Left forelimb (tissue), 1 donor: ENCODE data around the gene GNB3.

Experiments used
- DNase-seq: peaks from one replicate; pipeline ENCODE4 v3.0.0-alpha.2; 2018; ENCODE audit warnings: low spot score

GNB3 gene

DNA sequence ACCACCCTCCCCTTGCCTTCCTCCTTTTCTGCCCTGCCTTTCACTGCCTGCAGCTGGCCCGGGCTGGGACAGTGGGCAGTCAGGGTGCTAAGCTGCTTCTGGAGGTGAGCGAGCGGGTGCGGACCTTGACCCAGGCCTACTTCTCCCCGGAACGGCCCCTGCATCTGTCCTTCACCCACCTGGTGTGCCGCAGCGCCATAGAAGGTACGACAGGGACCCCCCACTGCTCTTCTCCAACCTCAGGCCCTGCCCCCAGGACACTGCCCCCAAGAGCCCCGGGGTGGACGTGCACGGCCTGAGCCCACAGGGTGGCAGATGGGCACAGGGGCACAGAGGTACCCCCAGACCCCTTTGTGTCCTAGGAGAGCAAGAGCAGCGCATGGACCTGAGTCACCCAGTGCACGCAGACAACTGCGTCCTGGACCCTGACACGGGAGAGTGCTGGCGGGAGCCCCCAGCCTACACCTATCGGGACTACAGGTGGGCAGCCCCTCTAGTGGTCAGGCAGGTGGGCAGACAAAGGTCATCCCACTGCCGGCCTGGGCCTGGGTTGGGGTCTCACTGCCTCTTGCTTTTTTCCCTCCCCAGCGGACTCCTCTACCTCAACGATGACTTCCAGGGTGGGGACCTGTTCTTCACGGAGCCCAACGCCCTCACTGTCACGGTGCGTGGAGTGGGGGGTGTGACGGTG, 3.2 kb upstream of the GNB3 start:
- DNase-seq, result no peak

DNA sequence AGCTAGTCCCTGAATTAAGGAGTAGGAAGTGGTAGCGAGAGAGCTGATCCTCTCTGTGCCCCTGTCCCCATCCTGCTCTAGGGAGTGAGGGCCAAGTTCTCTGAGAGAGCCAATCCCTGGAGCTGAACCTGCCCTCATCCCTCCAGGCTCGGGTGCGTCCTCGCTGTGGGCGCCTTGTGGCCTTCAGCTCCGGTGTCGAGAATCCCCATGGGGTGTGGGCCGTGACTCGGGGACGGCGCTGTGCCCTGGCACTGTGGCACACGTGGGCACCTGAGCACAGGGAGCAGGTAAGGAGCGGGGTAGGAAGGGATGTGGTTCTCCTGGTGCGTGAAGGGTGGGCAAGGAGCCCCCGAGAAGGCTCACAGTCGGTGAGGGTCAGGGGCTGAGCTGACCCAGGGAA, 1.9 kb upstream of the GNB3 start:
- no peak for DNase-seq

DNA sequence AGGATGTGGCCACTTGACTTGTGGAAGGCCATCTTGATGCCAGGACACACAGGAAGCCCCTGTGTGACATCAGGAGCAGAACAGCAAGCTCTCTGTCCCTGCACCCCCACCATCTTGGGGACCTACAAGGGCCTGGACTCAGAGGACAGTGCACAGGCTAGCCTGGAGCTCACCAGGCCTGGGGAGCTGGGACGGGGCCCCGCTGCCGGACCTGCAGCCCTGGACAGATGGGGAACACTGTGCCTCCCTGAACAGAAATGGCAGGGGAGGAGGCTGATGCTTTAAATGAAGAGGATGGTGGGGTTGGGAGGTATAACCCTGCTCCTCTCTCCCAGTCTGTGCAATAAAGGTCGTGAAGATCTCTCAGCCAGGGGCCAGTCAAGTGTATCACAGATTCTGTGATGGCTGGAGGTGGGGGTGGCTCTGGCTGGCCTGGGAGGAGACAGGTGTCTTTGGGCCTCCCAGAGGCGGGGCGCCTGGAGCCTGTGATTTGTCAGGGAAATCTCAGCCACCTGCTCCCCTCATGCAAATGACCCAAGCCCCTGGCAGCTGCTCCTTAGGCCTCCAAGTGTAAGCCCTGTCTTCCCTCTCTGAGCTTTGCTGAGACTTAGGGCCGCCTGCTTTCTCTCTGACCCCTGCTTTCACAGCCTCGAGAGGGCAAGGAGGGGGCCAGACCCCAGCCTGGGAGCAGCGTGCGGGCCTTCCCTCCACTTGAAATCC, 1.1 kb upstream of the GNB3 start:
- DNase-seq, result no peak

DNA sequence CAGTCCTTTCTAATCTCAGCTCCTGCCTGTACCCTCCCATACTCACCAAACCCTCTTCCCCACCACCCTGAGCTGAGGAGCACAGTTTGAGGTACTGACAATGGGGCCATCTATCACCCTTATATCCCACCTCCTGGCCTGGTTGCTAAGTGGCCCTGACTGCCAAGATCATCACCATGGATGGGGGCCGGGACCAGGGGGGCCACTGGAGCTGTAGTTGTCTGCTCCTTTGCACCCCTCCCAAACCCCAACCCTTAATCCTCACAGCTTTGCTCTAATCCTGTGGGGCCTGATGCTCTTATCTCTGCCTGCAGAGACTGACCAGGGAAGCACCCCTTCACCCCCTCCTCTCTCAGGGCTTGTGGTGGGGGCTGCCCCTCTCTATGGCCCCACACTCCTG, 395 bp upstream of the GNB3 start:
- DNase-seq, result no peak

DNA sequence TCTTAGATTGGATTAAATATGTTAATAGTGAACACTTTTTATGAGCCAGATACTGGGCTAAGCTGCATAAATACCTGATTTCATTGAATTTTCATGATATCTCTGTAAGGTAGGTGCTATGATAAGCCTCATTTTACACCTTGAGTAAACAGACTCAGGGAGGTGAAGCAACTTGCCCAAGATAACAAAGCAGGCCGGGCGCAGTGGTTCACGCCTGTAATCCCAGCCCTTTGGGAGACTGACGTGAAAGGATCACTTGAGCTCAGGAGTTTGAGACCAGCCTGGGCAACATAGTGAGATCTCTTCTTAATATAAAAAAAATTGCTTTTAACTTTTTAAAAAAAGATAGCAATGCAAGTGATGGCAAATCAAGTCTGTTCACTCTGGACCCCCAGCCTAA, 1.4 kb downstream of the GNB3 start:
- DNase-seq, result no peak

DNA sequence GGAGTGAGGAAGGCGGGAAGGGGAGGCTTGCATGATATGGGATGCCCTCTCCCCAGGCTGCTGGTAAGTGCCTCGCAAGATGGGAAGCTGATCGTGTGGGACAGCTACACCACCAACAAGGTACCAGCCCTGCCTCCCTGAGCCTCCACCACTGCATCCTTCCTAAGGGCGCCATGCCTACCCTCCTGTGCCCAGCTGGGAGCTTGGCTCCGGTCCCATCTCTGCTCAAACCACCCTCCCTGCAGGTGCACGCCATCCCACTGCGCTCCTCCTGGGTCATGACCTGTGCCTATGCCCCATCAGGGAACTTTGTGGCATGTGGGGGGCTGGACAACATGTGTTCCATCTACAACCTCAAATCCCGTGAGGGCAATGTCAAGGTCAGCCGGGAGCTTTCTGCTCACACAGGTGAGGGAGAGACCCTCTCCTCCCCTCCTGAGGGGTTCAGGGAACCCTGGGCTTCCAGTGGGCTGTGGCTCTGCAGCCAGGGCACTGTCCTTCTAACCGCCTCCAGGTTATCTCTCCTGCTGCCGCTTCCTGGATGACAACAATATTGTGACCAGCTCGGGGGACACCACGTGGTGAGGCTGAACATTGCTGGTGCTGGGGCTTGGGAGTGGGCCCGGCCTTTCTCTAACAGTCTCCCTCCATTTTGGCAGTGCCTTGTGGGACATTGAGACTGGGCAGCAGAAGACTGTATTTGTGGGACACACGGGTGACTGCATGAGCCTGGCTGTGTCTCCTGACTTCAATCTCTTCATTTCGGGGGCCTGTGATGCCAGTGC, 2.6 kb downstream of the GNB3 start:
- no peak for DNase-seq

DNA sequence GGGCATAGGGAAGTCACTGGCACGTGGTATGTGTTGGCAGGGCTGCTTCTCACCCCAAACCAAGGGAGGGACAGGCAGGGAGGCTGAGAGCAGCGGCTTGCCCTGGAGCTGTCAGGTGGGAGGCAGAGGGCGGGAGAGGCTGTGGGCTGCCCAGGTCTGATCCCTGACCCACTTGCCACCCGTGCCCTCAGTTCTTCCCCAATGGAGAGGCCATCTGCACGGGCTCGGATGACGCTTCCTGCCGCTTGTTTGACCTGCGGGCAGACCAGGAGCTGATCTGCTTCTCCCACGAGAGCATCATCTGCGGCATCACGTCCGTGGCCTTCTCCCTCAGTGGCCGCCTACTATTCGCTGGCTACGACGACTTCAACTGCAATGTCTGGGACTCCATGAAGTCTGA, 4.7 kb downstream of the GNB3 start:
- no peak for DNase-seq

DNA sequence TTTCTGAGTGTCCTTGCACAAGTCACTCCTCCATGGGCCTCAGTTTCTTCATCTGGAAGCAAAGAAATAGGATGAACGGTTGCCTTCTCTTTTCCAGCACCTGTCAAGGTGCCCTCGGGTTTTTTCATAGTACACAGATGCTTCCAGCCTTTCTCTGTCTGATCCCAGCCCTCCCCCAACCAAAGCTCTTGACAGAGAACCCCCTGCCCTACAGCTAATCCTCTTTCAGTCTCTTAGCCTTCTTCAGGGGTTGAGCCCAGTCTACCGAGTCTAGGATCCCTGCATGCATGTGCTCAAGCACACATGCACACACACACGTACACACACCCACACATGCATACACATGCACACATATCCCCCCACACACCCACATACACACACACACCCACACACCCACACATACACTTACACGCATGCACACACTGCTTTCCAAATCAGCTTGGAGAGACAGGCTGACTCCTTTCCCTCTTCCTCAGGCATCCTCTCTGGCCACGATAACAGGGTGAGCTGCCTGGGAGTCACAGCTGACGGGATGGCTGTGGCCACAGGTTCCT, 5.7 kb downstream of the GNB3 start:
- no peak for DNase-seq

DNA sequence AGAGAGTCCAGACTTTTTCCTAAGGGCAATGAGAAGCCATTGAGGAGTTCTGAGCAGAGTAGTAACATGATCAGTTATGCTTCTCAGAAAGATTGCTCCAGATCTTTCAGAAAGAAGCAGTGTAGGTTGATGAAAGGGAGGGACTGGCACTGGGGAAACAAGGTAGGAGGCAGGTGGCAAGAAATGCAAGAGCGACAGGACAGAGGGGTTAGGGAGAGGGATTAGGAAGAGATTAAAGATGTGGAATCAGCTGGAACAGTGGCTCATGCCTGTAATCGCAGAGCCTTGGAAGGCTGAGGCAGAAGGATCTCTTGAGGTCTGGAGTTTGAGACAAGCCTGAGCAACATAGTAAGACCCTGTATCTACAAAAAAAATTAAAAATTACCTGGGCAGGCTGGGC, 7.0 kb downstream of the GNB3 start:
- DNase-seq, result no peak

DNA sequence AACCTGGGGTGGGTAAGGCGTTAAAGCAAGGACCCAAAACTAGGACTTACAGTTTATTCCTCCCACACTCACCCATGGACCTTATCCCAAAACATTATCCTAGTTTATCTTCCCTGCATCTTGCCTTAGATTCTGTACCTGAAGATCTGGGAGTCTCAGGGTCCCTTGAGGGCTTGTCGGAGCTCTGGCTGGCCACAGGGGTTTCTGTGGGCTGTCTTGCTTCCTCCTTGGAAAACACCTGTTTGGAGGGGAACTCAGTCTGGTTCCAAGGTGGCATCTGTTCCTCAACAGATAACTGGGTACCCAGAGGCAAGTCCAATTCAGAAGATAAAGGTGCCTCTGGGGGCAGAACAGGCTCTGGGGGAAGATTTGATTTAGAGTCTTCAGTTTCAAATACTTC, 8.7 kb downstream of the GNB3 start:
- DNase-seq, result no peak

DNA sequence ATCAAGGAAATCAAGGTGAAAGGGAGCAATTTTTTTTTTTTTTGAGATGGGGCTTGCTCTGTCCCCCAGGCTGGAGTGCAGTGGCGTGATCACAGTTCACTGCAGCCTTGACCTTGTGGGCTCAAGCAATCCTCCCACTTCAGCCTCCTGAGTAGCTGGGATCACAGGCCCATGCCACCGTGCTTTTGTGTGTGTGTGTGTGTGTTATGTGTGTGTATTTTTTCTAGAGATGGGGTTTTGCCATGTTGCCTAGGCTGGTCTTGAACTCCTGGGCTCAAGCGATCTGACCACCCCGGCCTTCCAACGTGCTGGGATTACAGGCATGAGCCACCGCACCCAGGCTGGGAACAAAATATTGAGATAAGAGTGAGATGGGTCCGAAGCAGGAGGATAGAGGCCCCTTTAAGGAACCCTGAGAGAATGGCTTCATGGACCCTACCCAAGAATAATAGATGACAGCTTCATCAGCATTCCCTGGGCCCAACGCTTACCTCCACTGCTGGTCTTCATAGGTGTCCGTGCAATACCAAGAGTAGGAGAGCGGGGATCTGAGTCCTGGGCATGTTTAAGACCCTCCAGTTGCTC, 9.3 kb downstream of the GNB3 start:
- DNase-seq, result no peak

DNA sequence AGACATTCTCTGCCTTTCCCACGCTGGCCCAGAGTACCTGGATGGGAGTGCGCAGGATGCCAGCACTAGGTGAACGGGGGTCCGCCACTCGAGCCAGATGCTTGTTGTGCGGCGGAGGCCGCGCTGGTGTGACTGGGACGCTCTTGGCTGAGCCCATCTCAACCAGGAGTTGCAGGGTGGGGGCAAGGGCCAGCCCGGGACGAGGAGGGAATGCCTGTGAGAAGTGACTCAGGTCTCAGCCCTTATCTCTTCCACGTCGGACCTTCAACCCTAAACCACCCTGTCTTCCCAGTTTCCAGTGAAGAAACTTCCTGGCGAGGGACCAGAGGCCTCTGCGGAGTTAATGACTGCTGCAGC, 10.0 kb downstream of the GNB3 start:
- no peak for DNase-seq

DNA sequence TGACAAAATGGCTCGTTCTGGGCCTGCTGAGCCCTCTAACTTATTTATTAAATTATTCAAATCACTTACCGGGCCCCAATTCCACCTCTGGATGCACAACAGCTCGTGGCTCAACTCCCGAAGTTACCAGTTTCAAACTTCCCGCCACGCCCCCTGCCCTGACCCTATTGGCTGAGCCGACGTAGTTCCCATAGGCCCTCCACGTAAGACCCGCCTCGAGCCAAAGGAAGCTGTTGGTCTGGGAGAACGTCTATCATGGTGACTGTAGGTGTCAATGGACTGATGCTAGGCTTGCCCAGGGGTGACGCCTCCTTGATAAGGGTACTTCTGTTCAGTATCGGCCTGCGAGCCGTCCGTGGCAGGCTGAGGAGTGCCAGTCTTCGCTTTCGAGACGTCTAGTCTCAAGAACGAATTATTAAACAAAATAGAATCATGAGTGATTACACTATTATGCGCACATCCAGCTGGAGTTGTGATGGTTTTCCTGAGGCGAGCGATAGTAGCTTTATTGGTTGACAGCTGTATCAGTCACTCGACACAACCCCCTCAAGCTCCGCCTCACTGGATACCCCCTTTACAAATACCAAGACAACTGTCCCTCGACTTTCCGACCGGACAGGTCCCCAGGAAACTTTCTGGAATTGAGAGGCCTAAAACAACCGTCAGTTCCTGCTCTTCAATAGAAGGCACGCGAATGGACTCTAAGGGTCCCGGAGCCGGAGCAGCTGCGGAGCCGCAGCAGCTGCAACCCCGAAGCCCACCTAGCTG, 10.6 kb downstream of the GNB3 start, which contains the start of gene CDCA3:
CDCA3 (minus strand) TSS at position 134 of the 768 bp plus-strand sequence. CDS start 334 bp downstream, outside the sequence.
- peak; percentile 92 for DNase-seq

DNA sequence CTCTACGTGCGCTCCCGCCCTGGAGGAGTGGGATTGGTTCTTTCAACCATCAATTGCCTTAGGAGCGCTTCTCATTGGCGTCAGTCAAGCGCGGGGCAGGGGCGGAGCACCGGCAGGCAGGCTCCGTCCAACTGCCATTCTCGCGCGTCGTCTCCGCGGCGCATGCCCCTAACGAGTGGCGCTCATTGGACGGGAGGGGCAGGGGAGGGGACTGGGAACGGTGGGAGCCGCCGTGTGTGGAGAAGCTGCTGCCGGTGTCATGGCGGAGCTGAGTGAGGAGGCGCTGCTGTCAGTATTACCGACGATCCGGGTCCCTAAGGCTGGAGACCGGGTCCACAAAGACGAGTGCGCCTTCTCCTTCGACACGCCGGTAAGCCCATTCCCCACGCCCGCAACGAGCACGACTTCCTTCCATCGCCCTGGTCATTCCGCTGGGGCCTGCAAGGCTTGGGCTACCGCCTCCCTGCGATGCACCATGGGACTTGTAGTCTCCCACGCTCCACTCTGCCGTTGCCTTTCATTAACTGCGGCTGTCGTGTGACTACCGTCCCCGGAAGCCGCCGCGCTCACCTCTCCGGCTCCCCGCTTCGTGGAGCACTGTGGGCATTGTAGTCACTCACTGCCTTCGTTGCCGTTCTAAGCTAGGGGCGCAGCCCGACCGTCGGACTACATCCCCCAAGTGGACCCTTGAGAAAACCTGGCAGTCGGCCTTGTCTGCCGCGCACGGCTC, 11.4 kb downstream of the GNB3 start, which contains the start of gene USP5:
USP5 (plus strand) TSS at position 230 of the 730 bp plus-strand sequence; CDS start at position 260, 30 bp downstream.
- peak; percentile 99 for DNase-seq

DNA sequence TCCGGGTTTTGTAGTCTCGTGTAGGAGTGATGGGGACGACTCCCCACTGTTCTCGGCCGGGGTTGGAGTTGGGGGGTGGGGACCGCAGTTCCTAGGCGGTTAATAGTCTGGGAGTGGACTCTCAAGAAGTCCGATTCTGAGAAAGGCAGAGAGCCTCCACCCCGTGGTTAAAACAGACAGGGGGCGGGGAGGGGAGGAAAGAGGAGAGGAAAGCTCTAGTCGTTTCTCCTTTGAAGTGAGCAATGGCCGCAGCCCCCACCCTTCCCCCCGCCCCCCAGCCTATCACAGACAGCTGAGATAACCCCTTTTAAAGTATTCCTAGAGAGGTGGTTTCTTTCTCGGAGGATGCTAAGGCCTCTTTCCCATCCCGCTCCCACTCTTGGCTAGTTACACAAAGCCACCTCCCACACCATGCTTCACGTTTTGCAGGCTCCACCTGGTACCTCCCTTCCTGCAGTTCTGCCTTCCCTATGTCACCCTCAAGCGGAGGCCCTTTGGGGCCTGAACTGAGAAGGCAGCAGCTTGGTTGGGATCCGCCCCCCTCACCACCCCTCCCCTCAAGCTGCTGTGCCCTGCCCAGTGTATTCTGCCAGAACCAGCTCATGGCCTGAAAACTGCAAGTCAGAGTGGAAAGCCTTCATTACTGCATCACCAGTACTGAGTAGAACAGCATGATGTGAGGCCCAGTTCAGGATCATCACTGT, 12.1 kb downstream of the GNB3 start:
- DNase-seq, result no peak

DNA sequence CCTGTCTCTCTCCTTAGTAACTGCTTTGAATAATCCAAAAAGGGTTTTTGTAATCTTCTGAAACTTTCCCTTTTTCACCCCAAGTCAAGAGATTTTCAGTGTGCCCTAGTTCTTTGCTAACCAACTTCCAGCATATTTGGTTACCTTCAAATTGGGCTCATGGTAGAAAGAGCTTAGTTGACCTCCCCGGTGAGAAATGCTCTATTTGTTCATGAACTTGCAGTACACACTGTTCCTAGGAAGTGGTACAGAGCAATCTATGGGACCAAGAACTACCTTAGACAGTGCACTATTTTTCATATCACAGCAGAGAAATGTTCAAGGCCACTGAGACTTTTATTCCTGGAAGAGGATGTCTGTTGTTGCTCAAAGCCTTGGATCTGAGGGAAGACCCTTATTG, 12.9 kb downstream of the GNB3 start:
- no peak for DNase-seq

DNA sequence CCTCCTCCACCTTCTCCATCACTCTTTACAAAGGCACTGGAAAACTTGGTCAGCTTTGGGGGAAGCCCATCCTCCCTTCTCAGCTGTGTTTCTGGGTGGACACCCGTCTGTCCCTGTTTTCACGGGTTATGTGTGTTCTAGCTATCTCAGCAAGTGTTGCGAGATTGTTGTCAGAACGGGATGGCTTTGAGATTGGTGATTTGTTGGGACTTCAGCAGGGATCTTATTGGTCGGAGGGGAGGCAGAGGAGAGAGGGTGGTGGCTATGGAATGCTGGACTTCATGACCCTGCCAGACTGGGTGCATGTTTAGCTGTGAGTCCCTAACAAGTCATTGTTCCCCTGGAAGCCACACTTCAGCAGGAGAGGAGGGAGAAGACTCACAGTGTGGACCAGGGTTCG, 13.3 kb downstream of the GNB3 start:
- DNase-seq, result no peak

DNA sequence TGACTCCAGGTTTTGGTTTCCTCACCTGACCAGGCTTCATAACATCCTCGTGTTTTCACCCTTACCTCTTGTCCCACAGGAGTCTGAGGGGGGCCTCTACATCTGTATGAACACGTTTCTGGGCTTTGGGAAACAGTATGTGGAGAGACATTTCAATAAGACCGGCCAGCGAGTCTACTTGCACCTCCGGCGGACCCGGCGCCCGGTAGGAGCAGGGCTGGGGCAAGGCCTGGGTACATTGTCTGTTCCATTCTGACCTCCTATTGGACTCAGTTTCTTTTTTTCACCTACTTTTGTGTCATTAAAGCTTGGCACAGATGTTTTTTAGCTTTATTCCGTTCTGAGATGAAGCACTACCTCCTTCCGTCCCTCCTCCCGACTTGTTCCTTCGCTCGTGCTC, 14.6 kb downstream of the GNB3 start:
- DNase-seq, result no peak

DNA sequence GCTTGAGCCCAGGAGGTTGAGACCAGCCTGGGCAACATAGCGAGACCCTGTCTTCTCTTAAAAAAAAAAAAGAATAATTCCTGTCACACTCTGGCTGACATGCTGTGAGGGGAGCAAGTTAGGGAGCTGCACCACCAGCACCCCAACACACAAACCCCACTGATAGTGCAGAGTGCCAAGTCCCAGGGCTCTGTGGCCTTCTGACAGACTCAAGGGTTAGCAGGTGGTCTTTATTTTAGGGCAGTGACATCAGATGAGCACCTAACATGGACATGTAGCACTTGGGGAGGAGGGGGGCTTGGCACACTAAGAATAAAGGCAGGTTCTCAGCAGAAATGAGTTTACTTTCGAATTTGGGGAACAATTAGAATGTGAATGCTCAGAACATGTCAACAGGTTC, 18.1 kb downstream of the GNB3 start:
- no peak for DNase-seq

DNA sequence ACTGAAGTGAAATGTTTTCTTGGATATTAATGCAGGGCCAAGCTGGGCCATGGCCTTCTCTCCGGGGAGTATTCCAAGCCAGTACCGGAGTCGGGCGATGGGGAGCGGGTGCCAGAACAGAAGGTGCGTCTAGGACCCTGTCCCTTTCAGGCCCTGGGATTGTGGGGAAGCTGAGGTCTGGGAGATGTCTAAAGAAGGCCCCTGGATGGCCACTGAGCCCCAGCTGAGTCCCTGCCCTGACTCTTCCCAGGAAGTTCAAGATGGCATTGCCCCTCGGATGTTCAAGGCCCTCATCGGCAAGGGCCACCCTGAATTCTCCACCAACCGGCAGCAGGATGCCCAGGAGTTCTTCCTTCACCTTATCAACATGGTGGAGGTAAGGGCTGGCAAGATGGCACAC, 19.4 kb downstream of the GNB3 start:
- DNase-seq, result no peak
